Measurements from ENCODE around the gene INSIG1. TPM values are rescaled to one million over a fixed set of nuclear protein-coding genes. Genes with fewer than 3 reads are reported as not detected.

INSIG1 gene
- total RNA-seq, 4 donors from 2014 or later: 24.7 to 77.6 (median 64.6) TPM

DNA sequence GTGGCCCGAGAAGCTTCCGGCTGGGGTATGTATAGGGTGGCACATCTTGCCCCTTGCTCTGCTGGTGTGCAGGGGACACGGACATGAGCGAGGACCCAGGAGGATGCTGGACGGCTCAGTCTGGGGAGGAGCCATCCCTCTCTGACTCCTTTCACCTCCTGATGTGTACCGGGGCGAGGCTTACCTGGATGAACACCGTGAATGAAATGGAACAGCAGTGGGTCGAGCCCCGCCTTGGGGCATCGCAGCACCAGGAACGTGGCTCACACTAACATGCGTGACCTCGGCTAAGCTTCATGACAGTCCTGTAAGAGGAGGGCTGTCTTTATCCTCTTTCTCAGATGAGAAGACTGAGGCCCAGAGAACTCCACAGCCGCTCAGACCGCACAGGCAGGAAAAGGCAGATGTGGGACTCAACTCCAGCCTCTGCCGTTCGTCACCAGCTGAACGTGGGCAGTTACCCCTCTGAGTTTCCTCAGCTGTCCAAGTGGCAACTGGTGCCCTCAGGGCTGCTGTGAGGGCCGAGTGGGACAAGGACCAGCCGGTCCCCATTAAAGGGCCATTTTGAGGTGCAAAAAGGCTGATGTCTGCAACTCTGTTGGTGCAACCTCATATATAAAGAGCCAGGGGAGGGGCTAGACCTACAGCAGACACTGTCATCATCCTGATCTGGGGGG, 54.5 kb downstream of the INSIG1 start:
- TF ChIP-seq POLR2A (IDR thresholded peaks at IDR 0.05): no peak
- TF ChIP-seq, protein P1, sequence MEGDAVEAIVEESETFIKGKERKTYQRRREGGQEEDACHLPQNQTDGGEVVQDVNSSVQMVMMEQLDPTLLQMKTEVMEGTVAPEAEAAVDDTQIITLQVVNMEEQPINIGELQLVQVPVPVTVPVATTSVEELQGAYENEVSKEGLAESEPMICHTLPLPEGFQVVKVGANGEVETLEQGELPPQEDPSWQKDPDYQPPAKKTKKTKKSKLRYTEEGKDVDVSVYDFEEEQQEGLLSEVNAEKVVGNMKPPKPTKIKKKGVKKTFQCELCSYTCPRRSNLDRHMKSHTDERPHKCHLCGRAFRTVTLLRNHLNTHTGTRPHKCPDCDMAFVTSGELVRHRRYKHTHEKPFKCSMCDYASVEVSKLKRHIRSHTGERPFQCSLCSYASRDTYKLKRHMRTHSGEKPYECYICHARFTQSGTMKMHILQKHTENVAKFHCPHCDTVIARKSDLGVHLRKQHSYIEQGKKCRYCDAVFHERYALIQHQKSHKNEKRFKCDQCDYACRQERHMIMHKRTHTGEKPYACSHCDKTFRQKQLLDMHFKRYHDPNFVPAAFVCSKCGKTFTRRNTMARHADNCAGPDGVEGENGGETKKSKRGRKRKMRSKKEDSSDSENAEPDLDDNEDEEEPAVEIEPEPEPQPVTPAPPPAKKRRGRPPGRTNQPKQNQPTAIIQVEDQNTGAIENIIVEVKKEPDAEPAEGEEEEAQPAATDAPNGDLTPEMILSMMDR (IDR thresholded peaks at IDR 0.05): no peak
- Histone ChIP-seq H3K27me3 (peaks cover 0 to 71% (median 4%) of the 10 kb centered on the region in 4 donors), H3K36me3 (no peaks in the 10 kb centered on the region), H3K27ac (no peak overlapping the region), H3K4me3 (no peak overlapping the region), H3K9me3 (no peaks in the 10 kb centered on the region), H3K4me1 (peaks cover 0 to 3% (median 0%) of the 10 kb centered on the region in 3 donors)
- intact Hi-C loops (cut with DNase I): no loop called here
- WGBS, 2 donors: 71 to 76% methylated on average over 10 of the region's 21 CpGs
- DNase-seq: no peak

DNA sequence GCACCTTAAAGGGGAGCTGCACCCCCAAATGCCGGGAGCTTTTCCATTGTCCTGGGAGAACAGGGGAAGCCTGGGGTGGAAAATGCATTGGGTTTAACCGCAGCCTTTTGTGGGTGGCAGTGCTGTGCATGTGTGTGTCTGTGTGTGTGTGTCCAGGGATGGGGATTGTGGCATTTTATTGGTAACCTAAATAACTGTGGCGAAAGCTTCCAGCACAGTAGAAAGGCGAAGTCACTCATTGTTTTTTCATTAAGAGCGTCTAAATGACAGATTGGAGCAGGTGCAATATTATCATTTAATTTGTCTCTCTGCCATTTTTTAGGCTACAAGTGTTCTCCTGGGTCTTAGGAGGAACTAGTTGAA, 55.1 kb downstream of the INSIG1 start:
- Histone ChIP-seq H3K36me3 (no peaks in the 10 kb centered on the region), H3K27me3 (peaks cover 0 to 76% (median 4%) of the 10 kb centered on the region in 4 donors), H3K4me3 (no peak overlapping the region), H3K27ac (no peak overlapping the region), H3K9me3 (no peaks in the 10 kb centered on the region), H3K4me1 (peaks cover 0 to 3% (median 0%) of the 10 kb centered on the region in 3 donors)
- WGBS, 2 donors: 62 to 96% methylated on average over 4 to 5 of the region's 5 CpGs
- TF ChIP-seq POLR2A (IDR thresholded peaks at IDR 0.05): no peak
- TF ChIP-seq, protein P1 (IDR thresholded peaks at IDR 0.05): no peak
- intact Hi-C loops (cut with DNase I): no loop called here
- no peak for DNase-seq

DNA sequence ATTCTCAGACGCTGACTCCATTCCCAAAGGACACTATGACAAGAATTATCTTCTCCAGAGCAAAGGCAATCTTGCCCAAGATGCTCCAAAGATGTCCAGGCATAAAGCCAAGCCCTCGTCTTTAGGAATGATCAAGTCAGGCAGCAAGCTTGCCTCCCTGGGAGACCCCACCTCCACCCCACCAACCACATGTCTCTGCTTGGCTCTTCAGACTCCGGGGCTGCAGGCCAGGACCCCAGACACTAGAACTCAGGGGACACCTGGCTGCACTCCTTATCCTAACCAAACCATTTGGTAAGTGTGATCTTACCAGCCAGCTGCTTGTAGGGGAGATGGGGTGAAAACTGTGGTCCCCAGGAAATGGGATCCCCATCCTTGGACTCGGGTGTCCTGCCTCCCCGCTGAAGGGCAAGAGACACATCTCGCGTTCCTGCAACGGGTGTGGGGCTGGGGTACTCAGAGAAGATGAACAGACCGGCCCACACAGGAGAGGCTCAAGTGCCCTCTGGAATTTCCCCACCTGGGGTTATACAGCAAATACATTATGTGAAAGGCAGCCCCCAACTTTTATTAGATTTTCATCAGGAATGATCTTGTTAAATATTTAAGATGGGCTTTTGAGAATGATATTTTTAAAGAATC, 55.7 kb downstream of the INSIG1 start:
- Histone ChIP-seq H3K9me3 (no peaks in the 10 kb centered on the region), H3K27ac (no peak overlapping the region), H3K4me3 (no peak overlapping the region), H3K36me3 (no peaks in the 10 kb centered on the region), H3K4me1 (peaks cover 0 to 3% (median 0%) of the 10 kb centered on the region in 3 donors), H3K27me3 (peaks cover 0 to 83% (median 4%) of the 10 kb centered on the region in 4 donors)
- no peak for DNase-seq
- no peak for TF ChIP-seq POLR2A (IDR thresholded peaks at IDR 0.05)
- 50 to 59% methylated on average over 8 of the region's 9 CpGs for WGBS, 2 donors
- intact Hi-C loops (cut with DNase I): no loop called here

DNA sequence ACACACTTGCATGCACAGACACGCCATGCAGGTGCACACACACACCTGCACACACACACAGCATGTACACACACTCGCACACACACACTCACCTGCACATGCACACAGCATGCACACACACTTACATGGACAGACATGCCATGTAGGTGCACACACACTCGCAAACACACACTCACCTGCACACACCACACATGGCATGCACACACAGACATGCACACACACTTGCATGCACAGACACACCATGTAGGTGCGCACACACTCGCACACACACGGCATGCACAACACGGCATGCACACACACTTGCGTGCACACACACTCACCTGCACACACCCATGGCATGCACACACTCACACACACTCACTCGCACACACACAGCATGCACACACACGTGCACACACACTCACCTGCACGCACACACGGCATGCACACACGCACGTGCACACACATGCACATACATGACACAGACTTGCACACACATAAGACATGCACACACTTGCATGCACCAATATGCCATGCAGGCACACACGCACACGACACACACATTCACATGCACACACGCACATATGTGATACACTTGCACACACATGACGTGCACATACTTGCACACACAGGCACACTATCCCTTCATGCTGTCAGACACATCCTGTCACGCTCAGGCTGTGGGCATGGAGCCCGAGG, 56.8 kb downstream of the INSIG1 start:
- Histone ChIP-seq H3K36me3 (no peaks in the 10 kb centered on the region), H3K4me3 (no peak overlapping the region), H3K27ac (no peak overlapping the region), H3K9me3 (no peaks in the 10 kb centered on the region), H3K4me1 (peaks cover 0 to 1% (median 0%) of the 10 kb centered on the region in 3 donors), H3K27me3 (peaks cover 0 to 85% (median 0%) of the 10 kb centered on the region in 4 donors)
- 75 to 85% methylated on average over 15 to 19 of the region's 20 CpGs for WGBS, 2 donors
- TF ChIP-seq, protein P1 (IDR thresholded peaks at IDR 0.05): no peak
- TF ChIP-seq POLR2A (IDR thresholded peaks at IDR 0.05): no peak
- intact Hi-C loops (cut with DNase I): no loop called here
- no peak for DNase-seq

DNA sequence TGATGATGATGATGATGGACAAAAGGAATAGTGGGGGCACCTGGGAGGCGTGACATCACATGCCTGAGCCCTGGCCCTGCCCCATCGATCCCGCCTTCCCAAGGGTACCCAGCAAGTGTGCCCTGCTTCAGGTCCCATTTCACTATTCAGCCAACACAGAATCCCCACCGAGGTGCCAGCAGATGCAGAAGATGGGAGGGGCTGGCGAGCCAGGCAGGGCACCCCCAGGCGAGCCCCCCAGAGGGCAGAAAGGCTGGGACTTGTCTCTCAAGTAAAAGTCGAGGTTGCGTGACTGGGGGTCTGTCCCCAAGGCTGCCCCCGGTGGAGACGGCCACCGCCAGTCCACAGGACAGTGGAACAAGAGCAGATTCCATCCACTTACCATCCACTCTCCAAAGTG, 57.5 kb downstream of the INSIG1 start:
- intact Hi-C loops (cut with DNase I): no loop called here
- H3K4me3 ChIP-seq: no peak overlapping the region
- no peaks in the 10 kb centered on the region for H3K36me3 ChIP-seq
- no peaks in the 10 kb centered on the region for H3K4me1 ChIP-seq
- H3K9me3 ChIP-seq: no peaks in the 10 kb centered on the region
- H3K27me3 ChIP-seq: peaks cover 0 to 85% (median 0%) of the 10 kb centered on the region in 4 donors
- 78 to 93% methylated on average over 3 of the region's 11 CpGs for WGBS, 2 donors
- TF ChIP-seq POLR2A (IDR thresholded peaks at IDR 0.05): no peak
- TF ChIP-seq, protein P1 (IDR thresholded peaks at IDR 0.05): no peak
- H3K27ac ChIP-seq: no peak overlapping the region
- DNase-seq: no peak

Data from esophagus squamous epithelium (tissue), 5 donors.